Astrocyte (in vitro differentiated cells and primary cell): ENCODE measurements around the gene TES.

Source experiments
- EZH2 ChIP-seq: IDR thresholded peaks from 2 replicates; pipeline ENCODE4 v1.6.1; 2012; ENCODE audit warnings: mild to moderate bottlenecking, low read length, inconsistent platforms; ENCODE audit not compliant: insufficient read depth
- TF ChIP-seq, protein P1 (sequence below): IDR thresholded peaks from 2 replicates; pipeline ENCODE4 v1.5.1; 2011; ENCODE audit warnings: low read depth, mild to moderate bottlenecking, inconsistent platforms, low read length, moderate library complexity; ENCODE audit not compliant: insufficient read depth

GRCh38 chr7:116284390-116284789 is 74.1 kb downstream of the TES start:
- TF ChIP-seq, protein P1, sequence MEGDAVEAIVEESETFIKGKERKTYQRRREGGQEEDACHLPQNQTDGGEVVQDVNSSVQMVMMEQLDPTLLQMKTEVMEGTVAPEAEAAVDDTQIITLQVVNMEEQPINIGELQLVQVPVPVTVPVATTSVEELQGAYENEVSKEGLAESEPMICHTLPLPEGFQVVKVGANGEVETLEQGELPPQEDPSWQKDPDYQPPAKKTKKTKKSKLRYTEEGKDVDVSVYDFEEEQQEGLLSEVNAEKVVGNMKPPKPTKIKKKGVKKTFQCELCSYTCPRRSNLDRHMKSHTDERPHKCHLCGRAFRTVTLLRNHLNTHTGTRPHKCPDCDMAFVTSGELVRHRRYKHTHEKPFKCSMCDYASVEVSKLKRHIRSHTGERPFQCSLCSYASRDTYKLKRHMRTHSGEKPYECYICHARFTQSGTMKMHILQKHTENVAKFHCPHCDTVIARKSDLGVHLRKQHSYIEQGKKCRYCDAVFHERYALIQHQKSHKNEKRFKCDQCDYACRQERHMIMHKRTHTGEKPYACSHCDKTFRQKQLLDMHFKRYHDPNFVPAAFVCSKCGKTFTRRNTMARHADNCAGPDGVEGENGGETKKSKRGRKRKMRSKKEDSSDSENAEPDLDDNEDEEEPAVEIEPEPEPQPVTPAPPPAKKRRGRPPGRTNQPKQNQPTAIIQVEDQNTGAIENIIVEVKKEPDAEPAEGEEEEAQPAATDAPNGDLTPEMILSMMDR, result no peak
- TF ChIP-seq EZH2, result no peak
